Endodermal cell (in vitro differentiated cells): ENCODE results near the gene ZFYVE21. TPM values are rescaled to one million over a fixed set of nuclear protein-coding genes. Genes with fewer than 3 reads are reported as not detected.
A peak's percentile ranks its signal among the peaks of the same experiment; 100 is the strongest.

ENCODE experiments used
- DNase-seq: peaks from one replicate; pipeline ENCODE4 v3.0.0-alpha.2; 2017
- H3K27ac ChIP-seq: 2 replicates; pipeline ENCODE4 v1.5.1; 2013; ENCODE audit warnings: mild to moderate bottlenecking, low read depth, low read length, moderate library complexity
- H3K27me3 ChIP-seq: 2 replicates; pipeline ENCODE4 v1.6.1; 2013; ENCODE audit warnings: mild to moderate bottlenecking, low read length, moderate library complexity; ENCODE audit not compliant: insufficient read depth, control insufficient read depth, poor library complexity, severe bottlenecking
- H3K36me3 ChIP-seq: 2 replicates; pipeline ENCODE4 v1.7.0; 2013; ENCODE audit warnings: mild to moderate bottlenecking, low read length, moderate library complexity; ENCODE audit not compliant: control insufficient read depth, insufficient read depth
- H3K4me1 ChIP-seq: one replicate; pipeline ENCODE4 v1.7.0; 2013; ENCODE audit warnings: low read length; ENCODE audit not compliant: control insufficient read depth, insufficient read depth
- H3K4me3 ChIP-seq: 2 replicates; pipeline ENCODE4 v1.5.1; 2013; ENCODE audit warnings: mild to moderate bottlenecking, low read length, moderate library complexity
- H3K9ac ChIP-seq: 2 replicates; pipeline ENCODE4 v1.6.1; 2013; ENCODE audit warnings: mild to moderate bottlenecking, low read length, moderate library complexity; ENCODE audit not compliant: poor library complexity, severe bottlenecking; ENCODE audit errors: extremely low read depth
- H3K9me3 ChIP-seq: 2 replicates; pipeline ENCODE4 v1.6.1; 2013; ENCODE audit warnings: mild to moderate bottlenecking, low read length, moderate library complexity; ENCODE audit not compliant: control insufficient read depth
- H3K27ac Mint-ChIP-seq: 2 replicates; pipeline ENCODE4 v1.8.0; 2020; ENCODE audit warnings: mixed read lengths
- H3K27me3 Mint-ChIP-seq: 2 replicates; pipeline ENCODE4 v1.8.0; 2021; ENCODE audit warnings: mild to moderate bottlenecking, mixed read lengths; ENCODE audit not compliant: insufficient read depth
- H3K36me3 Mint-ChIP-seq: 2 replicates; pipeline ENCODE4 v1.8.0; 2020; ENCODE audit warnings: low read depth, mixed read lengths
- H3K4me1 Mint-ChIP-seq: 2 replicates; pipeline ENCODE4 v1.8.0; 2020; ENCODE audit warnings: mixed read lengths
- H3K4me3 Mint-ChIP-seq: 2 replicates; pipeline ENCODE4 v1.8.0; 2020; ENCODE audit warnings: mild to moderate bottlenecking, moderate library complexity, mixed read lengths
- H3K9me3 Mint-ChIP-seq: 2 replicates; pipeline ENCODE4 v1.8.0; 2020; ENCODE audit warnings: mild to moderate bottlenecking, mixed read lengths
- WGBS, 2 experiments: methylation state at CpG; one replicate each; pipeline versions ENCODE4 v1.1.5 to v1.1.7; 2013; ENCODE audit warnings: missing lambda C conversion rate in 2 of 2, mixed read lengths in 1 of 2; ENCODE audit not compliant: insufficient coverage in 1 of 2, insufficient read length in 1 of 2; 5-methylcytosine and 5-hydroxymethylcytosine counted together
- total RNA-seq, 2 donors: library from RNA; stranded (reverse); fragmentation: NEBNext Ultra II Directional in 1 of 2; extraction: Animal tissue kit (Norgen Biotek cat#: 25700) in 1 of 2; gene quantifications; 2 replicates in 1 of 2; 3 replicates in 1 of 2; pipeline ENCODE4 v1.2.1, GENCODE V29; 2021
- TF ChIP-seq, protein P1 (sequence below): fragments of 200-600 bp; sonication (generic); conservative IDR thresholded peaks from 2 replicates; pipeline ENCODE4 v1.5.0; 2021; ENCODE audit warnings: antibody characterized with exemption, mild to moderate bottlenecking

ZFYVE21 gene
- total RNA-seq, 2 donors from 2014 or later = 42.5 to 55.6 TPM

DNA sequence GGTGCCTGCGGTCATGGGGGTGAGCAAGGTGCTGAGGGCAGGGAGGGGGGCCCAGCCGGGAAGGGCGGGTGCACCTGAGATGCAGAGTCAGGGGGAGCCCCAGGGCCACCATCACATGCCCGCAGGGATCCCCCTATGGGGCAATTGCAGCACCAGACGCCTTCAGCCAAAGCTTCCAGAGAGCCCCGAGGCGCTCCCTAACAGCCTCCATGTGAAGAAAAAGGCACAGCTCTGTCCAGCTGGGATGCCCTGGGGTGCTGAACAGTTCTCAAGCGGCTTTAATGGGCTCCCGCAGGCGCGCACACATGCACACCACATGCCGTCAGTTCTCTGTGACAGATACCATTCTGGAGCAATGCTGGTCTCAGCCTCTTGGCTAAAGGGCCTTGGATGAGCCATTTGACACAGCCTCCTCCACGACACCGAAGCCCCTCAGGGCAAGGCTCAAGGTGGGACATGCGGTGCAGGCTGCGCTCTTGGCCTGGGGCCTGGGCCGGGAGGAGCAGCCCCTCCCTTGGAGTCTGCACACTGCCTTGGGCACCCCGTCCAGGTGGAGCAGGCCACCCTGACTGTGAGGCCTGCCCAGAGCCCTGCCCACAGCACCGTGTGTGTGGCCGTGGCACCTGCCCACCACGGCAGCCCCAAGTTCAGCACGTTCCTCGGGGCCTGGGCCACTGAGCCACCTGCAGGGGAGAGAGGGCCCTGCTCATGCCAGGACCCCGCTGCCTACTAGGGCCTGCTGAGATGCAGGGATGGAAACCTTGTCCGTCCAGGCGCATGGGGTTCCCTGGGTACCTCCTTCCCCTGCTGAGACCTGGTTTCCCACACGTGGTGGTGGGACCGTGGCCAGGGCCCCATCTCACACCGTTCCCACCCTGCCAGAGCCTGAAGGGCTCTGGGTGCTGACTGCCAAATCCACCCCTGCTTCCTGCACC, 8.0 kb upstream of the ZFYVE21 start:
- Histone ChIP-seq H3K27me3 (no peaks in the 10 kb centered on the region), H3K9me3 (no peaks in the 10 kb centered on the region), H3K27ac (peak overlapping the region; percentile 38), H3K4me1 (no peaks in the 10 kb centered on the region), H3K9ac (no peak overlapping the region), H3K36me3 (peaks cover 63% of the 10 kb centered on the region), H3K4me3 (no peak overlapping the region)
- Mint-ChIP-seq H3K9me3 (no peaks in the 10 kb centered on the region), H3K36me3 (peaks cover 45% of the 10 kb centered on the region), H3K4me1 (peaks cover 10% of the 10 kb centered on the region), H3K27me3 (no peaks in the 10 kb centered on the region), H3K27ac (no peak overlapping the region), H3K4me3 (no peak overlapping the region)
- 93 to 94% methylated on average over 17 to 29 of the region's 29 CpGs for WGBS, 2 experiments
- no peak for DNase-seq
- TF ChIP-seq, protein P1, sequence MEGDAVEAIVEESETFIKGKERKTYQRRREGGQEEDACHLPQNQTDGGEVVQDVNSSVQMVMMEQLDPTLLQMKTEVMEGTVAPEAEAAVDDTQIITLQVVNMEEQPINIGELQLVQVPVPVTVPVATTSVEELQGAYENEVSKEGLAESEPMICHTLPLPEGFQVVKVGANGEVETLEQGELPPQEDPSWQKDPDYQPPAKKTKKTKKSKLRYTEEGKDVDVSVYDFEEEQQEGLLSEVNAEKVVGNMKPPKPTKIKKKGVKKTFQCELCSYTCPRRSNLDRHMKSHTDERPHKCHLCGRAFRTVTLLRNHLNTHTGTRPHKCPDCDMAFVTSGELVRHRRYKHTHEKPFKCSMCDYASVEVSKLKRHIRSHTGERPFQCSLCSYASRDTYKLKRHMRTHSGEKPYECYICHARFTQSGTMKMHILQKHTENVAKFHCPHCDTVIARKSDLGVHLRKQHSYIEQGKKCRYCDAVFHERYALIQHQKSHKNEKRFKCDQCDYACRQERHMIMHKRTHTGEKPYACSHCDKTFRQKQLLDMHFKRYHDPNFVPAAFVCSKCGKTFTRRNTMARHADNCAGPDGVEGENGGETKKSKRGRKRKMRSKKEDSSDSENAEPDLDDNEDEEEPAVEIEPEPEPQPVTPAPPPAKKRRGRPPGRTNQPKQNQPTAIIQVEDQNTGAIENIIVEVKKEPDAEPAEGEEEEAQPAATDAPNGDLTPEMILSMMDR = no peak

DNA sequence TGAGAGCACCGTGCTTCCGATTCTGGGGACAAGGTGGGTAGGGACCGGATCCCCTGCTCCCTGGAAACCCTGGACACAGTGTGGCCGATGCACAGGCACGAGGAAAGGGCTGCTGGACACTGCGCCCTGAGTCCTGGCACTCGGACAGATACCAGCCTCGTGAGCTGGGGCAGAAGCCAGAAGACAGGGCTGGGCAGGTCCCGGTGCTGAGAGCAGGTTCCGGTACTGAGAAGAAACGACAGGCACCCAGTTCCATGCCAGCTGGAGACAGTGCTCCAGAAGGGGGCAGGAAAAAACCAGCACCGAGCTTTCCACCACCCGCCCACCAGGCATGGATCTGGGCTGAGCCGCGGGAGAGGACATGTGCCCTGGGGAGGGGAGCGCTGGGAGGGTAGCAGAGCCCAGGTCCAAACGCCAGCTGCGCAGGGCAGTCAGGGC, 6.8 kb upstream of the ZFYVE21 start:
- no peak for DNase-seq
- H3K9ac ChIP-seq = no peak overlapping the region
- H3K4me1 Mint-ChIP-seq = peaks cover 11% of the 10 kb centered on the region
- H3K9me3 Mint-ChIP-seq = no peaks in the 10 kb centered on the region
- no peak overlapping the region for H3K4me3 ChIP-seq
- no peak overlapping the region for H3K27ac Mint-ChIP-seq
- no peaks in the 10 kb centered on the region for H3K9me3 ChIP-seq
- no peaks in the 10 kb centered on the region for H3K27me3 ChIP-seq
- peaks cover 36% of the 10 kb centered on the region for H3K36me3 Mint-ChIP-seq
- peaks cover 4% of the 10 kb centered on the region for H3K4me1 ChIP-seq
- H3K4me3 Mint-ChIP-seq = no peak overlapping the region
- 93 to 95% methylated on average over 16 to 18 of the region's 18 CpGs for WGBS, 2 experiments
- H3K27ac ChIP-seq = no peak overlapping the region
- TF ChIP-seq, protein P1 = no peak
- H3K36me3 ChIP-seq = peaks cover 53% of the 10 kb centered on the region
- H3K27me3 Mint-ChIP-seq = no peaks in the 10 kb centered on the region

DNA sequence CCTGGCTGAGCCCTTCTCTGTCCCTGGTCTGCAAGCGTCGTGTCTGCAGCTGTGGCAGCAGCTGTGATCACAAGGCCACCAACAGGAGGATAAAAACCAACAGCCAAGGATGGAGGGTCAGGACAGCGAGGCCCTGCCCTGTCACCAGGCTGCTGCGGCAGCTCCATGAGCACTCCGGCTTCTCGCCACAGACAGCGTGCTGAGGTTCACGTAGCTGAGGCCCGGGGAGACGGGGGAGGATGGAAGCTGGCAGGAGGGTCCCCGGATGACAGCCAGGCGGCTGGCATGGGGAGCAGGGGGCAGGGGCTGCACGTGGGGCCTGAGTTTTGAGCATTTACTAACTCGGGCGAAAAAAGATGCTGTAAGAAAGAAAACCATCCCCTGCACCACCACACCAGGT, 5.8 kb upstream of the ZFYVE21 start:
- Histone ChIP-seq H3K4me1 (peaks cover 4% of the 10 kb centered on the region), H3K9me3 (no peaks in the 10 kb centered on the region), H3K4me3 (no peak overlapping the region), H3K27me3 (no peaks in the 10 kb centered on the region), H3K9ac (no peak overlapping the region), H3K27ac (no peak overlapping the region), H3K36me3 (peaks cover 47% of the 10 kb centered on the region)
- H3K27me3 Mint-ChIP-seq = no peaks in the 10 kb centered on the region
- no peaks in the 10 kb centered on the region for H3K9me3 Mint-ChIP-seq
- H3K4me3 Mint-ChIP-seq = no peak overlapping the region
- DNase-seq = no peak
- WGBS, 2 experiments = 91 to 96% methylated on average over 7 to 15 of the region's 15 CpGs
- peaks cover 15% of the 10 kb centered on the region for H3K4me1 Mint-ChIP-seq
- peak overlapping the region; percentile 30 for H3K27ac Mint-ChIP-seq
- H3K36me3 Mint-ChIP-seq = peaks cover 29% of the 10 kb centered on the region
- TF ChIP-seq, protein P1 = no peak
